H9 (cell line): ENCODE results near the gene RAB11FIP4. TPM values are rescaled to one million over a fixed set of nuclear protein-coding genes. Genes with fewer than 3 reads are reported as not detected.
A peak's percentile ranks its signal among the peaks of the same experiment; 100 is the strongest.

Source experiments
- DNase-seq: peaks from one replicate; pipeline ENCODE4 v3.0.0-alpha.2; 2017
- H2AFZ ChIP-seq: one replicate; pipeline ENCODE4 v1.6.1; 2013; ENCODE audit warnings: mild to moderate bottlenecking, low read length, control low read depth, moderate library complexity
- H2AK5ac ChIP-seq: 2 replicates; pipeline ENCODE4 v1.6.1; 2013; ENCODE audit warnings: low read length, control low read depth, mixed read lengths; ENCODE audit not compliant: insufficient read length
- H2BK120ac ChIP-seq: one replicate; pipeline ENCODE4 v1.6.1; 2013; ENCODE audit warnings: low read depth, mild to moderate bottlenecking, low read length, control low read depth, inconsistent platforms; ENCODE audit not compliant: poor library complexity, severe bottlenecking
- H2BK12ac ChIP-seq: 2 replicates; pipeline ENCODE4 v1.6.1; 2013; ENCODE audit warnings: low read length, control low read depth, mixed read lengths, low read depth; ENCODE audit not compliant: insufficient read length
- H2BK15ac ChIP-seq: 2 replicates; pipeline ENCODE4 v1.6.1; 2013; ENCODE audit warnings: low read depth, low read length, control low read depth
- H2BK20ac ChIP-seq: one replicate; pipeline ENCODE4 v1.6.1; 2013; ENCODE audit warnings: low read depth, mild to moderate bottlenecking, low read length, control low read depth, inconsistent platforms; ENCODE audit not compliant: poor library complexity, severe bottlenecking
- H2BK5ac ChIP-seq: 2 replicates; pipeline ENCODE4 v1.6.1; 2013; ENCODE audit warnings: low read length, control low read depth, mixed read lengths; ENCODE audit not compliant: insufficient read length
- H3K14ac ChIP-seq: 2 replicates; pipeline ENCODE4 v1.6.1; 2013; ENCODE audit warnings: low read length, control low read depth; ENCODE audit not compliant: insufficient read depth
- H3K18ac ChIP-seq: 2 replicates; pipeline ENCODE4 v1.6.1; 2013; ENCODE audit warnings: low read depth, mild to moderate bottlenecking, mixed read lengths, low read length, control low read depth; ENCODE audit not compliant: insufficient read length
- H3K23ac ChIP-seq: 2 replicates; pipeline ENCODE4 v1.6.1; 2013; ENCODE audit warnings: low read length, control low read depth, mixed read lengths, low read depth; ENCODE audit not compliant: insufficient read length
- H3K23me2 ChIP-seq: 2 replicates; pipeline ENCODE4 v1.6.1; 2013; ENCODE audit warnings: low read depth, mild to moderate bottlenecking, mixed read lengths, low read length, control low read depth; ENCODE audit not compliant: insufficient read length, poor library complexity, severe bottlenecking
- H3K27ac ChIP-seq: 2 replicates; pipeline ENCODE4 v1.5.1; 2013; ENCODE audit warnings: low read length, control low read depth, mixed read lengths, low read depth; ENCODE audit not compliant: insufficient read length
- H3K27me3 ChIP-seq: 2 replicates; pipeline ENCODE4 v1.6.1; 2013; ENCODE audit warnings: low read length, control low read depth, inconsistent platforms; ENCODE audit not compliant: insufficient read depth
- H3K4ac ChIP-seq: 2 replicates; pipeline ENCODE4 v1.6.1; 2013; ENCODE audit warnings: low read depth, mild to moderate bottlenecking, control low read depth, inconsistent platforms, low read length, moderate library complexity
- H3K4me1 ChIP-seq: 2 replicates; pipeline ENCODE4 v1.6.1; 2013; ENCODE audit warnings: low read length, control low read depth, inconsistent platforms; ENCODE audit not compliant: insufficient read depth
- H3K4me2 ChIP-seq: 2 replicates; pipeline ENCODE4 v1.6.1; 2013; ENCODE audit warnings: low read length, control low read depth, mixed read lengths; ENCODE audit not compliant: insufficient read length, insufficient read depth
- H3K56ac ChIP-seq: 2 replicates; pipeline ENCODE4 v1.6.1; 2013; ENCODE audit warnings: low read depth, mild to moderate bottlenecking, mixed read lengths, low read length, control low read depth; ENCODE audit not compliant: insufficient read length
- H3K79me1 ChIP-seq: 2 replicates; pipeline ENCODE4 v1.6.1; 2013; ENCODE audit warnings: low read depth, mild to moderate bottlenecking, moderate library complexity, low read length, control low read depth, inconsistent platforms; ENCODE audit not compliant: insufficient read depth, poor library complexity, severe bottlenecking
- H3K79me2 ChIP-seq: 2 replicates; pipeline ENCODE4 v1.6.1; 2013; ENCODE audit warnings: low read length, control low read depth, inconsistent platforms; ENCODE audit not compliant: insufficient read depth
- H3K9ac ChIP-seq: 2 replicates; pipeline ENCODE4 v1.6.1; 2013; ENCODE audit warnings: low read length, control low read depth, mixed read lengths; ENCODE audit not compliant: insufficient read length; ENCODE audit errors: extremely low read depth
- H3K9me3 ChIP-seq: one replicate; pipeline ENCODE4 v1.6.1; 2013; ENCODE audit warnings: low read depth, low read length, inconsistent platforms; ENCODE audit not compliant: control insufficient read depth
- H3T11ph ChIP-seq: one replicate; pipeline ENCODE4 v1.6.1; 2013; ENCODE audit warnings: mild to moderate bottlenecking, low read length, control low read depth, inconsistent platforms
- H4K20me1 ChIP-seq: one replicate; pipeline ENCODE4 v1.6.1; 2013; ENCODE audit not compliant: control insufficient read depth, insufficient read length, insufficient read depth
- H4K5ac ChIP-seq: 2 replicates; pipeline ENCODE4 v1.6.1; 2013; ENCODE audit warnings: low read depth, mild to moderate bottlenecking, mixed read lengths, low read length, control low read depth; ENCODE audit not compliant: insufficient read length
- H4K8ac ChIP-seq: replicated peaks from 2 replicates; pipeline ENCODE4 v1.6.1; 2013; ENCODE audit warnings: low read length, control low read depth, mixed read lengths, low read depth; ENCODE audit not compliant: insufficient read length
- H4K91ac ChIP-seq: 2 replicates; pipeline ENCODE4 v1.6.1; 2013; ENCODE audit warnings: low read depth, mild to moderate bottlenecking, moderate library complexity, mixed read lengths, low read length, control low read depth; ENCODE audit not compliant: insufficient read length
- H3K27ac Mint-ChIP-seq, 3 experiments: 2 replicates in 2 of 3; 3 replicates in 1 of 3; pipeline ENCODE4 v1.8.0; 2020 to 2021; ENCODE audit warnings: mixed read lengths in 3 of 3, mild to moderate bottlenecking in 1 of 3, moderate library complexity in 1 of 3
- H3K27me3 Mint-ChIP-seq: 2 replicates; pipeline ENCODE4 v1.8.0; 2021; ENCODE audit warnings: low read depth, mild to moderate bottlenecking, moderate library complexity, mixed read lengths
- H3K36me3 Mint-ChIP-seq, 3 experiments: 2 replicates in 2 of 3; 3 replicates in 1 of 3; pipeline ENCODE4 v1.8.0; 2020 to 2021; ENCODE audit warnings: low read depth in 3 of 3, mixed read lengths in 3 of 3; ENCODE audit not compliant: insufficient read depth in 1 of 3
- H3K4me1 Mint-ChIP-seq, 2 experiments: 2 replicates each; pipeline ENCODE4 v1.8.0; 2020; ENCODE audit warnings: mixed read lengths in 2 of 2
- H3K4me3 Mint-ChIP-seq, 2 experiments: 2 replicates in 1 of 2; 3 replicates in 1 of 2; pipeline ENCODE4 v1.8.0; 2020 to 2021; ENCODE audit warnings: mild to moderate bottlenecking in 2 of 2, mixed read lengths in 2 of 2, moderate library complexity in 1 of 2
- H3K9me3 Mint-ChIP-seq, 2 experiments: 2 replicates in 1 of 2; 3 replicates in 1 of 2; pipeline ENCODE4 v1.8.0; 2020; ENCODE audit warnings: mild to moderate bottlenecking in 2 of 2, mixed read lengths in 2 of 2, moderate library complexity in 1 of 2
- WGBS: extraction: QIAGEN DNeasy Blood & Tissue Kit; methylation state at CpG from one replicate; pipeline ENCODE4 v1.1.7; 2013; ENCODE audit warnings: missing lambda C conversion rate, low lambda C conversion rate, mixed read lengths; ENCODE audit not compliant: insufficient read length; ENCODE audit errors: extremely low coverage; 5-methylcytosine and 5-hydroxymethylcytosine counted together
- total RNA-seq: library from RNA; stranded (reverse); gene quantifications from 2 replicates; pipeline ENCODE4 v1.2.1, GENCODE V29; 2021
- TF ChIP-seq, protein P1 (sequence below): fragments of 200-600 bp; sonication (generic); conservative IDR thresholded peaks from 3 replicates; pipeline ENCODE4 v1.8.0; 2021; ENCODE audit warnings: antibody characterized with exemption, mild to moderate bottlenecking

Gene RAB11FIP4
- total RNA-seq, 1 experiment from 2014 or later, result 25.7 TPM

- peak overlapping the region in 1 of 2 experiments; percentile 50; a peak in 1 of 5 replicates for H3K4me3 Mint-ChIP-seq
- H3K14ac ChIP-seq, result no peak overlapping the region
- no peak overlapping the region for H2BK12ac ChIP-seq
- no peak overlapping the region for H3K23ac ChIP-seq
- H3K27me3 Mint-ChIP-seq, result no peaks in the 10 kb centered on the region
- H3K9ac ChIP-seq, result no peak overlapping the region
- no peak overlapping the region for H3K4ac ChIP-seq
- no peak overlapping the region for H4K8ac ChIP-seq
- no peak overlapping the region for H2AK5ac ChIP-seq
- H3K27me3 ChIP-seq, result no peaks in the 10 kb centered on the region
- H2BK5ac ChIP-seq, result no peak overlapping the region
- H3K4me2 ChIP-seq, result no peak overlapping the region
- H3K4me1 Mint-ChIP-seq, result peaks cover 21 to 23% of the 10 kb centered on the region in 2 experiments
- WGBS, result no CpG with 5 or more reads among the region's 8 CpGs
- no peaks in the 10 kb centered on the region for H3K23me2 ChIP-seq
- H4K20me1 ChIP-seq, result no peaks in the 10 kb centered on the region
- H3K4me1 ChIP-seq, result no peaks in the 10 kb centered on the region
- TF ChIP-seq, protein P1, sequence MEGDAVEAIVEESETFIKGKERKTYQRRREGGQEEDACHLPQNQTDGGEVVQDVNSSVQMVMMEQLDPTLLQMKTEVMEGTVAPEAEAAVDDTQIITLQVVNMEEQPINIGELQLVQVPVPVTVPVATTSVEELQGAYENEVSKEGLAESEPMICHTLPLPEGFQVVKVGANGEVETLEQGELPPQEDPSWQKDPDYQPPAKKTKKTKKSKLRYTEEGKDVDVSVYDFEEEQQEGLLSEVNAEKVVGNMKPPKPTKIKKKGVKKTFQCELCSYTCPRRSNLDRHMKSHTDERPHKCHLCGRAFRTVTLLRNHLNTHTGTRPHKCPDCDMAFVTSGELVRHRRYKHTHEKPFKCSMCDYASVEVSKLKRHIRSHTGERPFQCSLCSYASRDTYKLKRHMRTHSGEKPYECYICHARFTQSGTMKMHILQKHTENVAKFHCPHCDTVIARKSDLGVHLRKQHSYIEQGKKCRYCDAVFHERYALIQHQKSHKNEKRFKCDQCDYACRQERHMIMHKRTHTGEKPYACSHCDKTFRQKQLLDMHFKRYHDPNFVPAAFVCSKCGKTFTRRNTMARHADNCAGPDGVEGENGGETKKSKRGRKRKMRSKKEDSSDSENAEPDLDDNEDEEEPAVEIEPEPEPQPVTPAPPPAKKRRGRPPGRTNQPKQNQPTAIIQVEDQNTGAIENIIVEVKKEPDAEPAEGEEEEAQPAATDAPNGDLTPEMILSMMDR, result no peak
- no peaks in the 10 kb centered on the region for H3K79me2 ChIP-seq
- no peak overlapping the region for H3K18ac ChIP-seq
- no peaks in the 10 kb centered on the region for H3K36me3 Mint-ChIP-seq
- H3K79me1 ChIP-seq, result no peaks in the 10 kb centered on the region
- H2BK120ac ChIP-seq, result no peak overlapping the region
- H3K27ac ChIP-seq, result no peak overlapping the region
- H3K9me3 ChIP-seq, result no peaks in the 10 kb centered on the region
- no peak overlapping the region for H3T11ph ChIP-seq
- no peak overlapping the region for H4K5ac ChIP-seq
- H2BK15ac ChIP-seq, result no peak overlapping the region
- H4K91ac ChIP-seq, result no peak overlapping the region
- no peak for DNase-seq
- H2BK20ac ChIP-seq, result no peak overlapping the region
- no peak overlapping the region for H3K27ac Mint-ChIP-seq
- no peak overlapping the region for H3K56ac ChIP-seq
- H3K9me3 Mint-ChIP-seq, result no peaks in the 10 kb centered on the region
- no peak overlapping the region for H2AFZ ChIP-seq
Observed at GRCh38 chr17:31461227-31461810, 69.8 kb downstream of the RAB11FIP4 start.
